Neural crest cell (in vitro differentiated cells): Measurements from ENCODE around the gene RHOV. TPM values are rescaled to one million over a fixed set of nuclear protein-coding genes. Genes with fewer than 3 reads are reported as not detected.

Source experiments
- DNase-seq: peaks from one replicate; pipeline ENCODE4 v3.0.0; 2021; ENCODE audit warnings: low read depth, mixed read lengths, low spot score
- H3K27ac Mint-ChIP-seq: one replicate; pipeline ENCODE4 v1.8.0; 2021; ENCODE audit warnings: mild to moderate bottlenecking, mixed read lengths; ENCODE audit not compliant: unreplicated experiment
- H3K27me3 Mint-ChIP-seq: 2 replicates; pipeline ENCODE4 v1.8.0; 2021; ENCODE audit warnings: low read depth, mild to moderate bottlenecking, mixed read lengths
- H3K36me3 Mint-ChIP-seq: 2 replicates; pipeline ENCODE4 v1.8.0; 2021; ENCODE audit warnings: low read depth, mild to moderate bottlenecking, mixed read lengths
- H3K4me1 Mint-ChIP-seq: 2 replicates; pipeline ENCODE4 v1.8.0; 2021; ENCODE audit warnings: mixed read lengths
- H3K4me3 Mint-ChIP-seq: one replicate; pipeline ENCODE4 v1.8.0; 2021; ENCODE audit warnings: mild to moderate bottlenecking, mixed read lengths
- H3K9me3 Mint-ChIP-seq: 2 replicates; pipeline ENCODE4 v1.8.0; 2021; ENCODE audit warnings: mixed read lengths
- CTCF ChIP-seq: fragments of 200-600 bp; sonication (generic); conservative IDR thresholded peaks from 2 replicates; pipeline ENCODE4 v1.5.0; 2021; ENCODE audit warnings: antibody characterized with exemption, mild to moderate bottlenecking
- total RNA-seq: library from RNA; stranded (reverse); gene quantifications from 2 replicates; pipeline ENCODE4 v1.2.1, GENCODE V29; 2021

RHOV gene
- total RNA-seq, 1 donor from 2014 or later: 1.0 TPM

DNA sequence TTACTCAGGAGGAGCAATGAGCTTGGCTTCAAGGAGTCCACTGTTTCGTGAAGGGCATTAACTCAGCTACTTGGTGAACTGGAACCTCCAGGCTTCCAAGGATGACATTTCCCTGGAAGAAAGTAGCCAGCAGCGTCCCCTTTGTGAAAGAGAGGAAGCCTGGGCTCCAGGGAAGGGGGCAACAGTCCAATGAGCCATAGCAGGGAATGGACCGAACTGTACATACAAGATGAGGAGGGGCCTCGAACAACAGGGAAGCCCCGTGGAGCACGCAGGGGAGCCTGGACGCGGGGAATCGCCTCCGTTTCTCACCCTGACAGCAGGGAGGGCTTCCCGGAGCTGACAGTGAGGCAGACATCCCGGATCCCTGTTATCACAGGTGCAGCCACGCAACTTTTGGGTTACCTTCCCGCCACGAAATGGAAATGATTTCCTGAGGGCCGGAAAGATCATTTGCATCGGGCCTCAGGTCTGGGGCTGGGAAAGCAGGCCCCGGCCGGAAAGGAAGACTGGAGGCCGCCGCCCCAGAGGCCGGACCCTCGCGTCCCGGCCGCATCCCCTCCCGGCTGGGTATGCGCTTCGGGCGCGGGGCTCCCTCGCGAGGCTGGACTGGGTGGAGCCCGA lies 30.7 kb downstream of the RHOV start:
- no peak for DNase-seq
- Mint-ChIP-seq H3K27ac (no peak overlapping the region), H3K27me3 (peaks cover 76% of the 10 kb centered on the region), H3K4me3 (peak overlapping the region; percentile 78), H3K4me1 (peaks cover 19% of the 10 kb centered on the region), H3K9me3 (no peaks in the 10 kb centered on the region), H3K36me3 (no peaks in the 10 kb centered on the region)
- no peak for TF ChIP-seq CTCF

- no peak for DNase-seq
- H3K27me3 Mint-ChIP-seq: peaks cover 63% of the 10 kb centered on the region
- H3K9me3 Mint-ChIP-seq: no peaks in the 10 kb centered on the region
- H3K4me1 Mint-ChIP-seq: peaks cover 8% of the 10 kb centered on the region
- no peak overlapping the region for H3K27ac Mint-ChIP-seq
- H3K36me3 Mint-ChIP-seq: no peaks in the 10 kb centered on the region
- no peak overlapping the region for H3K4me3 Mint-ChIP-seq
- TF ChIP-seq CTCF: no peak
These were observed 32.3 kb downstream of the RHOV start for GRCh38 chr15:40841741-40842140.

- no peak for TF ChIP-seq CTCF
- Mint-ChIP-seq H3K9me3 (no peaks in the 10 kb centered on the region), H3K36me3 (no peaks in the 10 kb centered on the region), H3K4me3 (no peak overlapping the region), H3K27me3 (peaks cover 37% of the 10 kb centered on the region), H3K27ac (no peak overlapping the region), H3K4me1 (peaks cover 4% of the 10 kb centered on the region)
- no peak for DNase-seq
These were observed 35.3 kb downstream of the RHOV start for GRCh38 chr15:40838756-40839155.

- DNase-seq: no peak
- Mint-ChIP-seq H3K27me3 (peaks cover 11% of the 10 kb centered on the region), H3K36me3 (no peaks in the 10 kb centered on the region), H3K9me3 (no peaks in the 10 kb centered on the region), H3K4me1 (no peaks in the 10 kb centered on the region), H3K4me3 (no peak overlapping the region), H3K27ac (no peak overlapping the region)
- no peak for TF ChIP-seq CTCF
These were observed 38.0 kb downstream of the RHOV start for GRCh38 chr15:40836020-40836419.

DNA sequence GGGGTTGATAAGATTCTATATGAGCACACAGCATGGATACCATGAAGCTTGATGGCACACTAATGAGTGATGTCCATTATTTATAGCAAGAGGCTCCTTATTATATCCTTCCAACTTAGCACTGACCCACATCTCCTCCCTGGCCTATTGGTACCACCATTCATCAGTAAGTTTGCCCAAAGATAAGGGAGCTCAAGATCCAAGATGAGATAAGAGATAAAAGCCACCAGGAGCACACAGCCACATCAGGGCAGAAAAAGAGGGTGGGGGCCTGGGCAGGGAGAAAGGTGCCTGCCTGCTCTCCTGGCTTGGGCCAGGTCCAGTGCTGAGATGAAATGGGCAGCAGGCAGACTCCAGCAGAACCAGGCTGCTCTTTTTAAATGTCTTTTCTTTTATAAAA lies 41.1 kb downstream of the RHOV start:
- H3K4me3 Mint-ChIP-seq: no peak overlapping the region
- peaks cover 6% of the 10 kb centered on the region for H3K27me3 Mint-ChIP-seq
- no peaks in the 10 kb centered on the region for H3K4me1 Mint-ChIP-seq
- no peaks in the 10 kb centered on the region for H3K9me3 Mint-ChIP-seq
- DNase-seq: no peak
- TF ChIP-seq CTCF: no peak
- H3K27ac Mint-ChIP-seq: no peak overlapping the region
- H3K36me3 Mint-ChIP-seq: no peaks in the 10 kb centered on the region
